GM12892 (cell line): Measurements from ENCODE around the gene TLN1.

ENCODE experiments used
- POLR2A ChIP-seq: IDR thresholded peaks from 2 replicates; pipeline ENCODE4 v1.6.1; 2011; ENCODE audit warnings: low read depth, low read length, control low read depth
- POLR2AphosphoS5 ChIP-seq: IDR thresholded peaks from 2 replicates; pipeline ENCODE4 v1.6.1; 2011; ENCODE audit warnings: low read depth, low read length, control low read depth

GRCh38 chr9:35669331-35670145, 62.5 kb downstream of the TLN1 start:
- TF ChIP-seq POLR2A (no peak), POLR2AphosphoS5 (no peak)
